Astrocyte of the spinal cord (primary cell): ENCODE data around the gene HSPB7.

Source experiments
- DNase-seq: peaks from one replicate; pipeline ENCODE4 v3.0.0; 2011; ENCODE audit warnings: low read depth, low spot score
- H3K4me3 ChIP-seq: 2 replicates; pipeline ENCODE4 v1.5.1; 2011; ENCODE audit warnings: low read depth, mild to moderate bottlenecking, low read length, moderate library complexity
- CTCF ChIP-seq: IDR thresholded peaks from 2 replicates; pipeline ENCODE4 v1.5.1; 2012; ENCODE audit warnings: low read depth, mild to moderate bottlenecking, low read length, inconsistent platforms
- in situ Hi-C: cut with HindIII; loops from 2 replicates; pipeline ENCODE4 v1.10.0; 2017; ENCODE audit warnings: low sequenced_read_pairs

HSPB7 gene

GRCh38 chr1:15965228-15965767, 52.5 kb downstream of the HSPB7 start:
- in situ Hi-C loops = no loop called here
- H3K4me3 ChIP-seq = no peak overlapping the region
- no peak for TF ChIP-seq CTCF
- no peak for DNase-seq
